Fibroblast of skin of left biceps (primary cell): ENCODE data around the gene RNLS.
A peak's percentile ranks its signal among the peaks of the same experiment; 100 is the strongest.

Experiments
- DNase-seq, 2 experiments: peaks; one replicate each; pipeline ENCODE4 v3.0.0-alpha.2; 2013; ENCODE audit warnings: low read depth in 2 of 2

The RNLS gene

GRCh38 chr10:88477343-88478085 lies 105.6 kb downstream of the RNLS start:
- no peak for DNase-seq

GRCh38 chr10:88474884-88475844 lies 108.0 kb downstream of the RNLS start:
- no peak for DNase-seq

- no peak for DNase-seq
Observed at GRCh38 chr10:88473989-88474883, 108.9 kb downstream of the RNLS start.

- DNase-seq: no peak
Observed at GRCh38 chr10:88472540-88472939, 110.6 kb downstream of the RNLS start.

- no peak for DNase-seq
Observed at GRCh38 chr10:88471899-88472298, 111.2 kb downstream of the RNLS start.

- peak in 1 of 2 experiments; percentile 16 for DNase-seq
Observed at GRCh38 chr10:88467835-88468485, 115.2 kb downstream of the RNLS start.

GRCh38 chr10:88466786-88467185 lies 116.3 kb downstream of the RNLS start:
- no peak for DNase-seq

- no peak for DNase-seq
Observed at GRCh38 chr10:88465765-88466164, 117.4 kb downstream of the RNLS start.

- no peak for DNase-seq
Observed at GRCh38 chr10:88463811-88464210, 119.3 kb downstream of the RNLS start.

GRCh38 chr10:88461426-88461825 lies 121.7 kb downstream of the RNLS start:
- DNase-seq: no peak

GRCh38 chr10:88459530-88459929 lies 123.6 kb downstream of the RNLS start:
- DNase-seq: no peak

GRCh38 chr10:88458209-88458608 lies 124.9 kb downstream of the RNLS start:
- no peak for DNase-seq

GRCh38 chr10:88457660-88458059 lies 125.5 kb downstream of the RNLS start:
- no peak for DNase-seq

GRCh38 chr10:88456730-88457129 lies 126.4 kb downstream of the RNLS start:
- DNase-seq: peak; percentile 40 to 41

GRCh38 chr10:88455831-88456230 lies 127.3 kb downstream of the RNLS start:
- DNase-seq: no peak

- DNase-seq: no peak
Observed at GRCh38 chr10:88450201-88450600, 132.9 kb downstream of the RNLS start.

GRCh38 chr10:88442716-88443115 lies 140.4 kb downstream of the RNLS start:
- DNase-seq: no peak

- no peak for DNase-seq
Observed at GRCh38 chr10:88440541-88440940, 142.6 kb downstream of the RNLS start.

- DNase-seq: no peak
Observed at GRCh38 chr10:88439932-88440331, 143.2 kb downstream of the RNLS start.

GRCh38 chr10:88437411-88437810 lies 145.7 kb downstream of the RNLS start:
- no peak for DNase-seq

GRCh38 chr10:88433565-88434186 lies 149.4 kb downstream of the RNLS start:
- DNase-seq: no peak
